Measurements from ENCODE around the gene SERPIND1.

Gene SERPIND1

DNA sequence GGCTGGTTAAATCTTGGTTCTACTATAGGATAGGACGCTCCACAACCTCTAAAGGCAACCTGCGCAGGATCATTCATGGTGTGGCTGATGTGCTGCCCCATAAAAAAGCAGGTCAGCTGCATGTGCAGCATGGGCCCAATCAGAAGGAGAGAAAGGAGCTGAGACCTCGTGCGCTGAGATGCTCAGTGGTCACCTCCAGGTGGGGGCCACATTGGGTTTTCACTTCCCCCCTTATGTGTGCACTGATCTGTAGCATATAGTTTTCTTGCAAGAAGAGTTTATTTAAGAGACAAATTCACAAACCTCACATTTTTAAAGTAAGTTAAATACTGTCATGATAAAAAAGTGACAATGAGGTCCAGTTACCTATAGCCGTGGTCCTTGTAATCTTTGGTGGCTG is 24.3 kb downstream of the SERPIND1 start:
- no peak overlapping the region for H3K4me3 ChIP-seq (ENCODE audit: low read length)
- DNase-seq (ENCODE audit: low read depth), result no peak
- TF ChIP-seq, protein P1, sequence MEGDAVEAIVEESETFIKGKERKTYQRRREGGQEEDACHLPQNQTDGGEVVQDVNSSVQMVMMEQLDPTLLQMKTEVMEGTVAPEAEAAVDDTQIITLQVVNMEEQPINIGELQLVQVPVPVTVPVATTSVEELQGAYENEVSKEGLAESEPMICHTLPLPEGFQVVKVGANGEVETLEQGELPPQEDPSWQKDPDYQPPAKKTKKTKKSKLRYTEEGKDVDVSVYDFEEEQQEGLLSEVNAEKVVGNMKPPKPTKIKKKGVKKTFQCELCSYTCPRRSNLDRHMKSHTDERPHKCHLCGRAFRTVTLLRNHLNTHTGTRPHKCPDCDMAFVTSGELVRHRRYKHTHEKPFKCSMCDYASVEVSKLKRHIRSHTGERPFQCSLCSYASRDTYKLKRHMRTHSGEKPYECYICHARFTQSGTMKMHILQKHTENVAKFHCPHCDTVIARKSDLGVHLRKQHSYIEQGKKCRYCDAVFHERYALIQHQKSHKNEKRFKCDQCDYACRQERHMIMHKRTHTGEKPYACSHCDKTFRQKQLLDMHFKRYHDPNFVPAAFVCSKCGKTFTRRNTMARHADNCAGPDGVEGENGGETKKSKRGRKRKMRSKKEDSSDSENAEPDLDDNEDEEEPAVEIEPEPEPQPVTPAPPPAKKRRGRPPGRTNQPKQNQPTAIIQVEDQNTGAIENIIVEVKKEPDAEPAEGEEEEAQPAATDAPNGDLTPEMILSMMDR (conservative IDR thresholded peaks at IDR 0.05; ENCODE audit: low read length), result no peak

DNA sequence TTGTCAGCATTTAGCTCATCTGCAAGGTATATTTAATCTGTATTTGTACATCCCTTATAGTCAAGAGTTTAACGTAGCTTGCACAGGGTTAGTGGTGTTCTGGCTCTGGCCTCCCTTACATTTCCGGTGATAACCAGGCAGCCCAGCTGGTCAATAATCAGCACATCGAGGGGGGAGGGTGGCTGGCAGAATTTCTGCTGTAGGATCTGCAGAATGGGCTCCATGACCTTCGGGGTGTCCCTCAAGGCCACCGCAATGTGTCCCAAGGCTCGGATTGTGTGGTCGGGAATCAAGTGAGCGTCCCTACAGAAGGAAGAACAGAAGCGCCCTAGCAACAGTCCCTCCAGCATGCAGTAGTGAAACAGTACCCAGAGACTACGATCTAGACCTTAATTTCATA is 25.1 kb downstream of the SERPIND1 start:
- no peak overlapping the region for H3K4me3 ChIP-seq (ENCODE audit: low read length)
- DNase-seq (ENCODE audit: low read depth), result no peak
- TF ChIP-seq, protein P1 (conservative IDR thresholded peaks at IDR 0.05; ENCODE audit: low read length), result no peak

DNA sequence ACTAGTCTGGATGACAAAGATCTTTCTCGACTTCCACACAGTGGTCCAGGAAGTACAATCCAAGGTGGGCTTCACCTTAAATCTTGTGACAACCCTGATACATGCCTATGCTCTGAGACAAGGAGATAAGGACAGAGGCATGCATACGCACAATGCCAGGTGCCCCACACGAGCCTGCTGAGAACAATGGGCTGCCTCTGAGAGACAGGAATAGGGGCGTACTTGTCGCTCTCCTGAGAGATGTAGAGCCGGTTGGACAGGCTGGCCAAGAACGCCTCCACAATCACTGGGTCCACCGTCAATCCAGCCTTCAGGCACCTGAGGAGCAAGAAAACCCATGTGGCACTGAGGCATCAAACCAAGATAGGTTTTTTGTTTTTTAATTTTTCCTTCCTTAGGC is 25.5 kb downstream of the SERPIND1 start:
- TF ChIP-seq, protein P1 (conservative IDR thresholded peaks at IDR 0.05; ENCODE audit: low read length), result no peak

DNA sequence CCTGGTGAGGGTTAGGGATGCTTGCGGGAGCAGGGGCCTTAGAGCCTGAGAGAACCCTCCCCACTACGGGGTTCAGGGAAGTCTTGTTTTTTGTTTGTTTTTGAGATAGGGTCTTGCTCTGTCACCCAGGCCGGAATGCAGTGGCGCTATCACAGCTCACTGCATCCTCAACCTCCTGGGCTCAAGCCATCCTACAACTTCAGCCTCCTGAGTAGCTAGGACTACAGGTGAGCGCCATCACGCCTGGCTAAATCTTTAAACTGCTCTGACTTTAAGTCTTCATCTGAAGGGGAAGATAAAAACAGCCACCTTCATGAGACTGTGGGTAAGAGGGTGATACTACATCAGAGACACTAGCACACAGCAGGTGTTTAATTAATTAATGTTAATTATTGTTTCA is 28.5 kb downstream of the SERPIND1 start:
- TF ChIP-seq, protein P1 (conservative IDR thresholded peaks at IDR 0.05; ENCODE audit: low read length), result no peak
- no peak for DNase-seq (ENCODE audit: low read depth)

More for the DNA sequence above, 25.5 kb downstream of the SERPIND1 start:
- DNase-seq (ENCODE audit: low read depth), result no peak
- H3K4me3 ChIP-seq (ENCODE audit: low read length), result no peak overlapping the region

DNA sequence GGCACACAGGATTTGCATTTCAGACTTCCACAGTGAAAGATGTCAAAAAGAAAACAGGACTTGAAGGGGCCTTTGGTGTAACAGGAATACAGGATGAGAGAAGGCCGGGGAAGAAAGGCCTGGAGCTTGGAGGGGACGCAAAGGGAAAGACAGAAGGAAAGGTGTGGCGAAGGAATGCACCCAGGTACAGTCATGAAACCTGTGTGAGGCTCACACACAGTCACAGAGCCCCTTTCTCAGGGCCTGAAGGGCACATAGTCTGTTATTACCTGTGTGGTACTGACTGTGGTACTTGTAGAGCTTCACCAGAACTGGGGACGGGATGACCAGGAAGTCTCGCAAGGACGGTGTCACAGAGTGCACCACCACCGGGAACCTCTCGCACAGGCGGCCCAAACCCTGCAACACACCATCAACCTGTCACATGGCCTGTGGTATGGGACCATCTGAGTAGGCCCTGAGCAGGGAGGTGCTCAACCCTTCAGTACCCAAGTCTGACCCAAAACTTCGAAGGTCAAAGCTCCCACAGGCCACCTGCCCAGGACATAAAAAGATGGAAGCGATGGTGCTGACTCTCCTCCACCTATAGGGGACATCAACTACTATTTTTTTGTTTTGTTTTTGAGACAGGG is 29.1 kb downstream of the SERPIND1 start:
- H3K4me3 ChIP-seq (ENCODE audit: low read length), result no peak overlapping the region
- no peak for DNase-seq (ENCODE audit: low read depth)
- TF ChIP-seq, protein P1 (conservative IDR thresholded peaks at IDR 0.05; ENCODE audit: low read length), result no peak

More for the DNA sequence above, 28.5 kb downstream of the SERPIND1 start:
- H3K4me3 ChIP-seq (ENCODE audit: low read length), result no peak overlapping the region

DNA sequence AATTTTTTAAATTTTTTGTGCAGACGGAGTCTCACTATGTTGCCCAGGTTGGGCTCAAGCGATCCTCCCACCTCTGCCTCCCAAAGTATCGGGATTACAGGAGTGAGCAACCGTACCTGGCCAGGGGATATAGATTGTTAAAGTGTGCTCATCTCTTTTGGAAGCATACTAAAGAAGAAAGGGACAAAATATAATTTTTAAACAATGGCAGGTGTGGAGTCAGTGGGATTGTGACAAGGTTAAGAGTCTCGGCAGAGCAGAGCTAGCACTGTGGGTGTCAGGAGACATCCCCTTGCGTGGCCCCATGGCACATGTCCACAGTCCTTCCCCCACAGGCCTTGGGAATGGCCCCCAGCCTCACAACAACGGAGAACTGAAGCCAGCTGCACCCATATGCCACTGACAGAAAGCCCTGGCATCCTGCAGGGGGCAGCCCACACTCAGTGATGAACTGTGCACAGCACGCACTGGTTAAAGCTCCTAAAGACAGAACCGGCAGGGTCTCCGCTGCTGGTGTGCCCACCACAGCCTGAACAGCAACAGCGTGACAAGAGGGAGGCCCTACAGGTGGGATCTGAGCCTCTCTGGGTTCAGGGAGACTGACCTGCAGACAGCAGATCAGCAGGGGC is 29.9 kb downstream of the SERPIND1 start:
- peak; percentile 16 for DNase-seq (ENCODE audit: low read depth)
- H3K4me3 ChIP-seq (ENCODE audit: low read length), result no peak overlapping the region
- TF ChIP-seq, protein P1 (conservative IDR thresholded peaks at IDR 0.05; ENCODE audit: low read length), result peak; percentile 49

DNA sequence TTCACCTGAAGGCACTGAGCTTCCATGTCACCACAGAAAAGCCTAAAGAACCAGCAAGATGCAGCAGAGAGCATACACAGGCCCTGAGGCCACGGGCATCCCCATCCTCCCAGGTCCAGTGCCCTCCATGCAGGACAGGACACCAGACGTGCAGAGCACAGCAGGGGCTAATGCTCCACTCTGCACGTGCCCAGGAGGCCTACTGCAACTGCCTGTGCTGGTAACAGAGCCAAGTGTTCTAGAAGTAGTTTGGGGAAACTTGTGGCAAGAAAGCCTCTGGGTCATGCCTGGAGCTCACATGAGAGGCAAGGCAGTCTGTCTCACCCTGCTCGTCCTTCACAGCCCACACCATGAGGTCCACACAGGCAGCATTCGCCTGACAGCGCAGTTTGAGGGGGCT is 30.7 kb downstream of the SERPIND1 start:
- H3K4me3 ChIP-seq (ENCODE audit: low read length), result no peak overlapping the region
- TF ChIP-seq, protein P1 (conservative IDR thresholded peaks at IDR 0.05; ENCODE audit: low read length), result no peak
- no peak for DNase-seq (ENCODE audit: low read depth)

Data from AG10803 (cell line).